GM18517 (cell line): ENCODE data around the gene ASXL1.
"Not testable (repeated sequence)": the region's sequence is repeated elsewhere in the genome, so short reads cannot be mapped to it uniquely, and the experiment has no call there.

Experiments used
- ATAC-seq: cut with Tn5 transposase; IDR thresholded peaks from one replicate; pipeline ENCODE4 v1.9.1; 2021; ENCODE audit warnings: mild to moderate bottlenecking, moderate library complexity; ENCODE audit not compliant: unreplicated experiment

Gene ASXL1

GRCh38 chr20:32359633-32360332 is 1.7 kb downstream of the ASXL1 start:
- ATAC-seq: no peak

GRCh38 chr20:32360333-32360634 is 2.2 kb downstream of the ASXL1 start:
- ATAC-seq: no peak

- ATAC-seq: no peak
Observed at GRCh38 chr20:32362901-32363364, 4.8 kb downstream of the ASXL1 start.

GRCh38 chr20:32363492-32363891 is 5.4 kb downstream of the ASXL1 start:
- ATAC-seq: no peak

- no peak for ATAC-seq
Observed at GRCh38 chr20:32364554-32365208, 6.5 kb downstream of the ASXL1 start.

GRCh38 chr20:32365564-32365963 is 7.4 kb downstream of the ASXL1 start:
- ATAC-seq: no peak

GRCh38 chr20:32366380-32366779 is 8.2 kb downstream of the ASXL1 start:
- ATAC-seq: peak; percentile 48

GRCh38 chr20:32368323-32368722 is 10.2 kb downstream of the ASXL1 start:
- no peak for ATAC-seq

- no peak for ATAC-seq
Observed at GRCh38 chr20:32368925-32369324, 10.8 kb downstream of the ASXL1 start.

GRCh38 chr20:32370897-32371296 is 12.8 kb downstream of the ASXL1 start:
- no peak for ATAC-seq

GRCh38 chr20:32378461-32378860 is 20.3 kb downstream of the ASXL1 start:
- ATAC-seq: no peak

GRCh38 chr20:32380037-32380436 is 21.9 kb downstream of the ASXL1 start:
- not testable (repeated sequence) for ATAC-seq

- ATAC-seq: no peak
Observed at GRCh38 chr20:32380745-32381144, 22.6 kb downstream of the ASXL1 start.

GRCh38 chr20:32382102-32382950 is 24.2 kb downstream of the ASXL1 start:
- ATAC-seq: no peak

- not testable (repeated sequence) for ATAC-seq
Observed at GRCh38 chr20:32383441-32383840, 25.3 kb downstream of the ASXL1 start.

GRCh38 chr20:32385541-32385940 is 27.4 kb downstream of the ASXL1 start:
- no peak for ATAC-seq

- no peak for ATAC-seq
Observed at GRCh38 chr20:32386091-32386490, 28.0 kb downstream of the ASXL1 start.

- no peak for ATAC-seq
Observed at GRCh38 chr20:32387252-32387651, 29.1 kb downstream of the ASXL1 start.

GRCh38 chr20:32391003-32391402 is 32.9 kb downstream of the ASXL1 start:
- ATAC-seq: no peak

- no peak for ATAC-seq
Observed at GRCh38 chr20:32395066-32395465, 36.9 kb downstream of the ASXL1 start.

- ATAC-seq: no peak
Observed at GRCh38 chr20:32396646-32397160, 38.6 kb downstream of the ASXL1 start.
